Mesenchymal stem cell (in vitro differentiated cells and primary cell): ENCODE results near the gene NUDT1.

Experiments
- DNase-seq: peaks from one replicate; pipeline ENCODE4 v3.0.0-alpha.2; 2013
- H2AFZ ChIP-seq: one replicate; pipeline ENCODE4 v1.6.1; 2013; ENCODE audit warnings: low read depth, mild to moderate bottlenecking, control low read depth, inconsistent platforms, low read length, moderate library complexity
- H2AK5ac ChIP-seq: 2 replicates; pipeline ENCODE4 v1.6.1; 2013; ENCODE audit warnings: low read length, moderate library complexity, mild to moderate bottlenecking, inconsistent platforms; ENCODE audit not compliant: severe bottlenecking
- H2BK120ac ChIP-seq: one replicate; pipeline ENCODE4 v1.6.1; 2013; ENCODE audit warnings: low read depth, mild to moderate bottlenecking, inconsistent platforms, low read length, moderate library complexity
- H2BK12ac ChIP-seq, 2 experiments: one replicate each; pipeline ENCODE4 v1.6.1; 2013; ENCODE audit warnings: inconsistent platforms in 2 of 2, low read length in 2 of 2, mild to moderate bottlenecking in 2 of 2, moderate library complexity in 2 of 2, control low read depth in 1 of 2
- H2BK15ac ChIP-seq: one replicate; pipeline ENCODE4 v1.6.1; 2013; ENCODE audit warnings: mild to moderate bottlenecking, low read depth, inconsistent platforms; ENCODE audit not compliant: poor library complexity, severe bottlenecking
- H2BK5ac ChIP-seq: 2 replicates; pipeline ENCODE4 v1.6.1; 2013; ENCODE audit warnings: low read depth, mild to moderate bottlenecking, low read length, control low read depth, inconsistent platforms; ENCODE audit not compliant: poor library complexity, severe bottlenecking
- H3K14ac ChIP-seq, 2 experiments: one replicate each; pipeline ENCODE4 v1.6.1; 2013; ENCODE audit warnings: inconsistent platforms in 2 of 2, low read length in 2 of 2, control low read depth in 1 of 2, mild to moderate bottlenecking in 1 of 2, moderate library complexity in 1 of 2
- H3K18ac ChIP-seq, 2 experiments: one replicate each; pipeline ENCODE4 v1.6.1; 2013; ENCODE audit warnings: inconsistent platforms in 2 of 2, low read length in 2 of 2, control low read depth in 1 of 2, low read depth in 1 of 2, mild to moderate bottlenecking in 1 of 2
- H3K23ac ChIP-seq, 2 experiments: one replicate each; pipeline ENCODE4 v1.6.1; 2013; ENCODE audit warnings: inconsistent platforms in 2 of 2, low read length in 2 of 2, mild to moderate bottlenecking in 2 of 2, moderate library complexity in 2 of 2, control low read depth in 1 of 2
- H3K27ac ChIP-seq: 2 replicates; pipeline ENCODE4 v1.5.1; 2013; ENCODE audit warnings: mild to moderate bottlenecking, moderate library complexity, low read length, control low read depth, inconsistent platforms; ENCODE audit not compliant: poor library complexity, severe bottlenecking
- H3K27me3 ChIP-seq, 2 experiments: 2 replicates each; pipeline versions ENCODE4 v1.6.1 to v1.7.0; 2013; ENCODE audit warnings: low read length in 2 of 2, mild to moderate bottlenecking in 2 of 2, moderate library complexity in 2 of 2, control low read depth in 1 of 2, inconsistent platforms in 1 of 2; ENCODE audit not compliant: control insufficient read depth in 1 of 2, insufficient read depth in 1 of 2
- H3K36me3 ChIP-seq, 2 experiments: 2 replicates each; pipeline versions ENCODE4 v1.6.1 to v1.7.0; 2013; ENCODE audit warnings: low read length in 2 of 2, control low read depth in 1 of 2, inconsistent platforms in 1 of 2, low read depth in 1 of 2, mild to moderate bottlenecking in 1 of 2; ENCODE audit not compliant: insufficient read depth in 2 of 2, control insufficient read depth in 1 of 2
- H3K4ac ChIP-seq, 2 experiments: one replicate each; pipeline ENCODE4 v1.6.1; 2013; ENCODE audit warnings: inconsistent platforms in 2 of 2, low read length in 2 of 2, mild to moderate bottlenecking in 2 of 2, moderate library complexity in 2 of 2, control low read depth in 1 of 2, low read depth in 1 of 2
- H3K4me1 ChIP-seq: 2 replicates; pipeline ENCODE4 v1.6.1; 2013; ENCODE audit warnings: low read depth, low read length, control low read depth; ENCODE audit not compliant: control insufficient read depth, insufficient read depth
- H3K4me2 ChIP-seq: 2 replicates; pipeline ENCODE4 v1.6.1; 2013; ENCODE audit warnings: low read length, mild to moderate bottlenecking, inconsistent platforms; ENCODE audit not compliant: poor library complexity, severe bottlenecking
- H3K4me3 ChIP-seq, 2 experiments: 2 replicates each; pipeline versions ENCODE4 v1.5.1 to v1.7.0; 2013; ENCODE audit warnings: low read length in 2 of 2, mild to moderate bottlenecking in 2 of 2, control low read depth in 1 of 2, low read depth in 1 of 2; ENCODE audit not compliant: insufficient read depth in 1 of 2
- H3K79me1 ChIP-seq: replicated peaks from 2 replicates; pipeline ENCODE4 v1.6.1; 2013; ENCODE audit warnings: mild to moderate bottlenecking, control low read depth, low read length, inconsistent platforms; ENCODE audit not compliant: poor library complexity, severe bottlenecking
- H3K9ac ChIP-seq: 2 replicates; pipeline ENCODE4 v1.7.0; 2013; ENCODE audit warnings: mild to moderate bottlenecking, low read length, moderate library complexity
- H3K9me3 ChIP-seq: 2 replicates; pipeline ENCODE4 v1.7.0; 2013; ENCODE audit warnings: mild to moderate bottlenecking, low read length; ENCODE audit not compliant: control insufficient read depth
- H4K8ac ChIP-seq: one replicate; pipeline ENCODE4 v1.6.1; 2013; ENCODE audit warnings: inconsistent platforms, mild to moderate bottlenecking, low read length, moderate library complexity
- H4K91ac ChIP-seq: one replicate; pipeline ENCODE4 v1.6.1; 2013; ENCODE audit warnings: mild to moderate bottlenecking, low read length, inconsistent platforms
- WGBS: methylation state at CpG from one replicate; pipeline ENCODE4 v1.1.7; 2013; ENCODE audit warnings: mixed read lengths; 5-methylcytosine and 5-hydroxymethylcytosine counted together

NUDT1 gene

GRCh38 chr7:2220506-2220905 is 21.5 kb upstream of the NUDT1 start:
- no peak for DNase-seq
- Histone ChIP-seq H3K27ac (no peak overlapping the region), H4K8ac (no peak overlapping the region), H3K4ac (no peak overlapping the region), H3K9me3 (no peaks in the 10 kb centered on the region), H2AK5ac (no peak overlapping the region), H3K4me1 (peaks cover 3% of the 10 kb centered on the region), H4K91ac (no peak overlapping the region), H3K23ac (no peak overlapping the region), H3K27me3 (no peaks in the 10 kb centered on the region), H2BK120ac (no peak overlapping the region), H2BK5ac (no peak overlapping the region), H3K4me3 (no peak overlapping the region), H3K9ac (no peak overlapping the region), H3K36me3 (peaks cover 64 to 94% of the 10 kb centered on the region in 2 experiments), H3K14ac (no peak overlapping the region), H2BK15ac (no peak overlapping the region), H3K18ac (no peak overlapping the region), H2BK12ac (no peak overlapping the region), H2AFZ (no peak overlapping the region), H3K4me2 (no peak overlapping the region), H3K79me1 (peaks cover 54% of the 10 kb centered on the region)
- 95% methylated on average over 16 of the region's 16 CpGs for WGBS

DNA sequence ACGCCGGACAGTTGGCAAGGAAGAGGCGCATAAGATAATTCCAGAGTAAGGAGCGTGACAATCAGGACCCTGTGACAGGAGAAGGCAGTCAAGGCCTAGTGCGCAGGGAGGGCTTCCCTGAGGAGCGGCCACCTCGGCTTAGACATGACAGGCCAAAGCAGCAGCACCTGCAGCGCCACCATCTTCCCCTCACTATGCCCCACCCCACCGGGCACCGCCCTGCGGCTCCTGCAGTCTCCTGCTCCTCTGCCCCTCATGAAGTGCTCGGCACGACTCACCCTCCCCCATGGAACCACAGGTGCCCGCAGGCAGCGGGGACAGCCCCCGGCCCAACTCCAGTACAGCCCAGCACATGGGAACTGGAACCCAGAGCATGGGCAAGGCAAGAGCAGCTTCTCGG is 21.1 kb upstream of the NUDT1 start:
- Histone ChIP-seq H2BK120ac (no peak overlapping the region), H3K4ac (no peak overlapping the region), H3K4me1 (peaks cover 3% of the 10 kb centered on the region), H2AFZ (no peak overlapping the region), H3K4me3 (no peak overlapping the region), H3K79me1 (peaks cover 58% of the 10 kb centered on the region), H3K27me3 (no peaks in the 10 kb centered on the region), H2BK12ac (no peak overlapping the region), H3K9me3 (no peaks in the 10 kb centered on the region), H3K23ac (no peak overlapping the region), H3K9ac (no peak overlapping the region), H3K18ac (no peak overlapping the region), H2BK15ac (no peak overlapping the region), H3K36me3 (peaks cover 64 to 94% of the 10 kb centered on the region in 2 experiments), H3K14ac (no peak overlapping the region), H2BK5ac (no peak overlapping the region), H3K27ac (no peak overlapping the region), H4K8ac (no peak overlapping the region), H3K4me2 (no peak overlapping the region), H4K91ac (no peak overlapping the region), H2AK5ac (no peak overlapping the region)
- no peak for DNase-seq
- WGBS, result 96% methylated on average over 17 of the region's 17 CpGs

DNA sequence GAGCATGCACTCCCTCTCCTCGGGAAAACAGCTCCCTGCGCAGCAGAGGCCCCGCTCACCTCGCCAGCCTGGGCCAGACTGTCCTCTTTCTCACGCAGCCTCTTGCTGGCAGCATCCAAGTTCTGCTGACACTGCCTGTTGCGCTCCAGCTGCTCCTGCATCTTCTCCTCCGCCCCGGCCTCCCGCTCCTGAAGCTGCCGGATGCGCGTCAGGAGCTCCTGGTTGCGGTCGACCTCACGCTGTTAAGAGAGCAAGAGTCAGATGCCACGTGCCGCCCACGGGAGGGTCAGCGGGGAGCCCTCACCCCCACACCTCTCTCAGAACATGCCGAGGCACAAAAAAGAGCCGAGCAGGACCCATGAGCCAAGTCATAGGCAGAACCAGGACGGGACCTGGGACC is 19.5 kb upstream of the NUDT1 start:
- H4K91ac ChIP-seq, result peak overlapping the region; percentile 54
- no peak overlapping the region for H3K18ac ChIP-seq
- H2BK12ac ChIP-seq, result no peak overlapping the region
- H3K4me1 ChIP-seq, result peaks cover 3% of the 10 kb centered on the region
- H3K4ac ChIP-seq, result no peak overlapping the region
- no peak overlapping the region for H3K14ac ChIP-seq
- H3K4me3 ChIP-seq, result no peak overlapping the region
- no peak overlapping the region for H3K27ac ChIP-seq
- peaks cover 63% of the 10 kb centered on the region for H3K79me1 ChIP-seq
- DNase-seq, result no peak
- no peak overlapping the region for H3K9ac ChIP-seq
- H3K36me3 ChIP-seq, result peaks cover 62 to 93% of the 10 kb centered on the region in 2 experiments
- WGBS, result 98% methylated on average over 22 of the region's 22 CpGs
- no peak overlapping the region for H3K23ac ChIP-seq
- no peak overlapping the region for H2AK5ac ChIP-seq
- no peak overlapping the region for H2BK120ac ChIP-seq
- no peak overlapping the region for H4K8ac ChIP-seq
- no peak overlapping the region for H3K4me2 ChIP-seq
- no peaks in the 10 kb centered on the region for H3K9me3 ChIP-seq
- H2BK15ac ChIP-seq, result no peak overlapping the region
- H2AFZ ChIP-seq, result no peak overlapping the region
- no peaks in the 10 kb centered on the region for H3K27me3 ChIP-seq
- H2BK5ac ChIP-seq, result no peak overlapping the region

- Histone ChIP-seq H4K8ac (no peak overlapping the region), H4K91ac (no peak overlapping the region), H3K14ac (no peak overlapping the region), H3K27ac (no peak overlapping the region), H3K4me1 (peaks cover 3% of the 10 kb centered on the region), H3K9me3 (no peaks in the 10 kb centered on the region), H2BK5ac (no peak overlapping the region), H2AK5ac (no peak overlapping the region), H3K9ac (no peak overlapping the region), H3K4me3 (no peak overlapping the region), H2BK120ac (no peak overlapping the region), H3K23ac (no peak overlapping the region), H2BK15ac (no peak overlapping the region), H3K18ac (no peak overlapping the region), H3K4ac (no peak overlapping the region), H3K36me3 (peaks cover 59 to 92% of the 10 kb centered on the region in 2 experiments), H3K79me1 (peaks cover 69% of the 10 kb centered on the region), H3K27me3 (no peaks in the 10 kb centered on the region), H3K4me2 (no peak overlapping the region), H2BK12ac (no peak overlapping the region), H2AFZ (no peak overlapping the region)
- 97% methylated on average over 17 of the region's 17 CpGs for WGBS
- no peak for DNase-seq
Measured at GRCh38 chr7:2223321-2223720, 18.7 kb upstream of the NUDT1 start.
